Uterus (tissue), 4 donors: Measurements from ENCODE around the gene RMDN3. TPM values are rescaled to one million over a fixed set of nuclear protein-coding genes. Genes with fewer than 3 reads are reported as not detected.

ENCODE experiments used
- DNase-seq, 2 donors: peaks; one replicate each; pipeline ENCODE4 v3.0.0-alpha.2; 2019 to 2020
- H3K27ac ChIP-seq, 2 donors: fragments of 200-600 bp; sonication (generic); 1 replicate in 1 of 2; 2 replicates in 1 of 2; pipeline ENCODE4 v1.5.1; 2016 to 2018
- H3K27me3 ChIP-seq, 2 donors: fragments of 200-600 bp; sonication (generic); one replicate each; pipeline ENCODE4 v1.5.1; 2018 to 2019; ENCODE audit warnings: control low read depth in 1 of 2
- H3K36me3 ChIP-seq, 2 donors: fragments of 200-600 bp; sonication (generic); one replicate each; pipeline ENCODE4 v1.5.1; 2019; ENCODE audit warnings: control low read depth in 1 of 2
- H3K4me1 ChIP-seq, 2 donors: fragments of 200-600 bp; sonication (generic); one replicate each; pipeline ENCODE4 v1.5.1; 2018 to 2019; ENCODE audit warnings: control low read depth in 1 of 2
- H3K4me3 ChIP-seq, 2 donors: fragments of 200-600 bp; sonication (generic); 1 replicate in 1 of 2; 2 replicates in 1 of 2; pipeline ENCODE4 v1.5.1; 2018 to 2019; ENCODE audit warnings: mild to moderate bottlenecking in 1 of 2
- H3K9me3 ChIP-seq, 2 donors: fragments of 200-600 bp; sonication (generic); one replicate each; pipeline ENCODE4 v1.5.1; 2019; ENCODE audit warnings: control low read depth in 1 of 2
- POLR2A ChIP-seq, 2 donors: fragments of 450-650 bp; IDR thresholded peaks; one replicate each; pipeline ENCODE4 v1.6.1; 2016; ENCODE audit warnings: antibody characterized with exemption in 2 of 2, mild to moderate bottlenecking in 1 of 2, moderate library complexity in 1 of 2
- intact Hi-C: fragments of 100-400 bp; cut with DNase I; formaldehyde crosslinking; loops from one replicate; pipeline ENCODE4 v1.15.1; 2023; ENCODE audit warnings: low total_unique reads
- total RNA-seq, 4 donors: library from RNA; depleted of rRNA in 3 of 4; stranded (reverse); fragments of >200 nt in 3 of 4; gene quantifications; one replicate each; pipeline versions ENCODE4 v1.1.0 to v1.2.4, GENCODE V29; 2014 to 2023
- TF ChIP-seq, protein P1 (sequence below), 4 experiments: fragments of 200-600 bp in 2 of 4; fragments of 450-650 bp in 2 of 4; sonication (generic) in 2 of 4; IDR thresholded peaks; one replicate each; pipeline ENCODE4 v1.5.1; 2016 to 2019; ENCODE audit warnings: antibody characterized with exemption in 4 of 4, mild to moderate bottlenecking in 2 of 4, moderate library complexity in 1 of 4
- donor health status: DM: yes; HTN: yes; CAD: no.

Gene RMDN3
- total RNA-seq, 4 donors from 2014 or later, result 6.4 to 27.0 (median 16.1) TPM

DNA sequence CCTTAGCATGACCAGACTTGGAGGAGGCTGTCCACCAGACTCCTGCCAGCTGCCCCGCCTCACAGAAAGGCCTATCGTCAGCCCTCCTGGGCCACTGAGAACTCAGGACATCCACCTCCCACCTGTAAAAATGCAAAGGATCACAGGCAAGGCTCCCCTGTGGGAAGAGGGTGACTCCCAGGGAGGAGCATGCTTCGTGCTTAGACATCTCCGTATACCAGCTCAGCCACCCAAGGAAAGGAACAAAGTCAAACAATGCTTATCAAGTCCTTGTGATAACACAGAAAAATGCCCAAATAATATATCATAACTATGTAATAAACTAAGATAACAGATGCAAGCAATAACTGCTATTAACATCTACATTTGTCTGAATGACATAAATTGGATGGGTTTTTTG, 4.2 kb downstream of the RMDN3 start:
- DNase-seq, result no peak
- Histone ChIP-seq H3K36me3 (no peaks in the 10 kb centered on the region), H3K4me3 (no peak overlapping the region), H3K9me3 (no peaks in the 10 kb centered on the region), H3K4me1 (no peaks in the 10 kb centered on the region), H3K27ac (no peak overlapping the region), H3K27me3 (no peaks in the 10 kb centered on the region)
- intact Hi-C loops, result no loop called here
- no peak for TF ChIP-seq POLR2A (IDR thresholded peaks at IDR 0.05)
- TF ChIP-seq, protein P1, sequence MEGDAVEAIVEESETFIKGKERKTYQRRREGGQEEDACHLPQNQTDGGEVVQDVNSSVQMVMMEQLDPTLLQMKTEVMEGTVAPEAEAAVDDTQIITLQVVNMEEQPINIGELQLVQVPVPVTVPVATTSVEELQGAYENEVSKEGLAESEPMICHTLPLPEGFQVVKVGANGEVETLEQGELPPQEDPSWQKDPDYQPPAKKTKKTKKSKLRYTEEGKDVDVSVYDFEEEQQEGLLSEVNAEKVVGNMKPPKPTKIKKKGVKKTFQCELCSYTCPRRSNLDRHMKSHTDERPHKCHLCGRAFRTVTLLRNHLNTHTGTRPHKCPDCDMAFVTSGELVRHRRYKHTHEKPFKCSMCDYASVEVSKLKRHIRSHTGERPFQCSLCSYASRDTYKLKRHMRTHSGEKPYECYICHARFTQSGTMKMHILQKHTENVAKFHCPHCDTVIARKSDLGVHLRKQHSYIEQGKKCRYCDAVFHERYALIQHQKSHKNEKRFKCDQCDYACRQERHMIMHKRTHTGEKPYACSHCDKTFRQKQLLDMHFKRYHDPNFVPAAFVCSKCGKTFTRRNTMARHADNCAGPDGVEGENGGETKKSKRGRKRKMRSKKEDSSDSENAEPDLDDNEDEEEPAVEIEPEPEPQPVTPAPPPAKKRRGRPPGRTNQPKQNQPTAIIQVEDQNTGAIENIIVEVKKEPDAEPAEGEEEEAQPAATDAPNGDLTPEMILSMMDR (IDR thresholded peaks at IDR 0.05), result no peak

DNA sequence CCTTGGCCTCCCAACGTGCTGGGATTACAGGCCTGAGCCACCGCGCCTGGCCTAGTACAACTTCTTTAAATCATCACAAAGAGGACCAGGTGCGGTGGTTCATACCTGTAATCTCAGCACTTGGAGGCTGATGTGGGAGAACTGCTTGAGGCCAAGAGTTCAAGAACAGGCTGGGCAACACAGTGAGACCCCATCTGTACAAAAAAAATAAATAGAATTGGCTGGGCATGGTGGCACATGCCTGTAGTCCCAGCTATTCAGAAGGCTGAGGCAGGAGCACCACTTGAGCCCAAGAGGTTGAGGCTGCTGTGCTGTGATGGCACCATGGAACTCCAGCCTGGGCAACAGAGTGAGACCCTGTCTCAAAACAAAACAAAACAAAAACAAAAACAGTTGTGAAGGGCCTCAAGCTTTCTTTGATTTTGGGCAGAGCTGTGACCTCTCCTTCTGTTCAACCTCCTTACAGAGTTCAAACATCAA, 5.9 kb downstream of the RMDN3 start:
- Histone ChIP-seq H3K9me3 (no peaks in the 10 kb centered on the region), H3K27me3 (no peaks in the 10 kb centered on the region), H3K4me3 (no peak overlapping the region), H3K4me1 (no peaks in the 10 kb centered on the region), H3K27ac (no peak overlapping the region), H3K36me3 (no peaks in the 10 kb centered on the region)
- intact Hi-C loops, result no loop called here
- TF ChIP-seq POLR2A (IDR thresholded peaks at IDR 0.05), result no peak
- TF ChIP-seq, protein P1 (IDR thresholded peaks at IDR 0.05), result no peak
- no peak for DNase-seq

DNA sequence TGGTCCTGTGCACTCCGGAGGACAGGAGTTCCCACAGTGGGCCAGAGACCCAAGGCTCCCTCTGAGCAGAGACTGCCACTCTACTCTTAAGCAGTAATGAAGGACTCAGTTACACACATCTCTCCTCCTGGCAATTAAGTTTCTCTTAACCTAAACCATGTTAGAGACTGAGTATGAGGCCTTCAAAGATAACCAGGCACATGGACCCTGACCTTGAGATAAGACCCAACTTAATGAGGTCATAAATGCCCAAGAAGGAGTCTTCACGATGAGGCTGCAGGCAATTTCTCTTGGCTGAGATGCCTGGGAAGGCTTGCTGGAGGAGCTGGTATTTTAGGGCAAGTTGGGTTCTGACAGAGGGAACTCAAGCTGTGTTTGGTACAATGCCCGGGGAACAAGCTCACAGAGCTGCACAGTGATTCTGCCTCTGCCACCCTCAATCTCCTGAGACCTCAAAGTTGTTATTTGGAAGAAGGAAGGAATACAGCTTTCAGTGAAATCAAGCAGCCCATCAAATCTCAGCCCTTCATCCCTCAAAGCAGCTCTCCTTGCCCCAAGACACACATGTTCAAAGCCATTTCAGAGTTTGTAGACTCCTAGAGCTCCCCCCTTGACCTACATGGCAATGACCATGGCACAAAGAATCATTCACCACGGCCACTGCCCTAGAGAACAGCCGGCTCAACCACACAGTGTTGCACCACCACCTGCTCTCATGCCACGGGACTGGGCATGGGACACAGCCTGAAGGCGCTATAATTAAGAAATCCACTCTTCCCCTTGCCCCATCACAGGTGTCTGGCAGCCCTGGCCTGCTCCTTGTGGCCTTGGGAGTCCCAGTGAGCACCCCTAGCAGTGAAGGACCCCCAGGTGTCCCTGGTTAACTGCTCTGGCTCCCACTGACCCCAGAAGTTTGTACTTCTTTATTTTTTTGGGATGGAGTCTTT, 7.1 kb downstream of the RMDN3 start:
- Histone ChIP-seq H3K4me3 (no peak overlapping the region), H3K9me3 (no peaks in the 10 kb centered on the region), H3K27ac (no peak overlapping the region), H3K27me3 (no peaks in the 10 kb centered on the region), H3K36me3 (no peaks in the 10 kb centered on the region), H3K4me1 (no peaks in the 10 kb centered on the region)
- intact Hi-C loops, result no loop called here
- no peak for TF ChIP-seq POLR2A (IDR thresholded peaks at IDR 0.05)
- TF ChIP-seq, protein P1 (IDR thresholded peaks at IDR 0.05), result no peak
- no peak for DNase-seq

DNA sequence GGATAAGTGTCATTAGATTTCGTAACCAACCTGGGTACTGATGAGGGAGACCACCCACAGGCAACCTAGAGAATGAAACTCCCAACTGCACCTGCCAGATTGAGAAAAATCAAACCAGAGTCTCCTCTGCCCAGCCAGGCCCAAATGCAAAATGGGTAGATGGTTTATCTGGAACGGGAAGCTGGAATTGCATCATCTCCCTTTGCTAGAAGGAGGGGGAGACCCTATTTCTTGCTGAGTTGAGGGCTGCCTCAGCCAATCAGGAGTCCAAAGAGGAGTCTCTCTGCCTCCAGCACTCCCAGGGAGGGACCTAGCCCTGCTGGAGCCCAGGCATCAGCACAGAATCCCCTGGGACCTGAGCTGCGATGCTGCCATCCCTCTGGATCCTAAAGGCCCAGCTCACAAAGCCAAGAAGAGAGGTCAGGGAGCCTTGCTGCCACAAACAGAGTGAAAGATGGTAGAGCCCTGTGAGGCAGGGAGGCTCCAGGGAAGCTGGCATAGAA, 8.1 kb downstream of the RMDN3 start:
- Histone ChIP-seq H3K4me3 (no peak overlapping the region), H3K27me3 (no peaks in the 10 kb centered on the region), H3K27ac (no peak overlapping the region), H3K4me1 (no peaks in the 10 kb centered on the region), H3K36me3 (no peaks in the 10 kb centered on the region), H3K9me3 (no peaks in the 10 kb centered on the region)
- DNase-seq, result no peak
- TF ChIP-seq, protein P1 (IDR thresholded peaks at IDR 0.05), result no peak
- TF ChIP-seq POLR2A (IDR thresholded peaks at IDR 0.05), result no peak
- intact Hi-C loops, result no loop called here

DNA sequence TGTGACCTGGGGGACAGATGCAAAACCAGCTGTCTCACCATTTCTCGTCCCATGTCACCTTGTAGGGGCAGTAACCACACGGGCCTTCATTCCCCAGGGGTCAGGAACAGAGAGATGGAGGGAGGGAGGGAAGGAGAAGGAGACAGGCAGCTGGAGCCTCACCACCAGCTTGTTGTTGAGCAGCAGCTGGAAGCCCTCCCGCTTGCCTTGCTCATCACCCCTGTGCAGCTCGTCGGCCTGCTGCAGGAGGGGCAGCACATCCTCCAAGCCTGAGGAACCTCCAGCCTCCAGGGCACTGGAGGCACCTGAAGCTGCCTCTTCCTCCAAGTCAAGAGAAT, 10.3 kb downstream of the RMDN3 start:
- Histone ChIP-seq H3K27me3 (no peaks in the 10 kb centered on the region), H3K4me3 (no peak overlapping the region), H3K27ac (no peak overlapping the region), H3K4me1 (no peaks in the 10 kb centered on the region), H3K36me3 (no peaks in the 10 kb centered on the region), H3K9me3 (no peaks in the 10 kb centered on the region)
- TF ChIP-seq, protein P1 (IDR thresholded peaks at IDR 0.05), result no peak
- TF ChIP-seq POLR2A (IDR thresholded peaks at IDR 0.05), result no peak
- intact Hi-C loops, result no loop called here
- DNase-seq, result no peak
